ENCODE measurements around the gene TPGS2.
"Not testable (repeated sequence)": the region's sequence is repeated elsewhere in the genome, so short reads cannot be mapped to it uniquely, and the experiment has no call there.

TPGS2 gene, protein sequence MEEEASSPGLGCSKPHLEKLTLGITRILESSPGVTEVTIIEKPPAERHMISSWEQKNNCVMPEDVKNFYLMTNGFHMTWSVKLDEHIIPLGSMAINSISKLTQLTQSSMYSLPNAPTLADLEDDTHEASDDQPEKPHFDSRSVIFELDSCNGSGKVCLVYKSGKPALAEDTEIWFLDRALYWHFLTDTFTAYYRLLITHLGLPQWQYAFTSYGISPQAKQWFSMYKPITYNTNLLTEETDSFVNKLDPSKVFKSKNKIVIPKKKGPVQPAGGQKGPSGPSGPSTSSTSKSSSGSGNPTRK

DNA sequence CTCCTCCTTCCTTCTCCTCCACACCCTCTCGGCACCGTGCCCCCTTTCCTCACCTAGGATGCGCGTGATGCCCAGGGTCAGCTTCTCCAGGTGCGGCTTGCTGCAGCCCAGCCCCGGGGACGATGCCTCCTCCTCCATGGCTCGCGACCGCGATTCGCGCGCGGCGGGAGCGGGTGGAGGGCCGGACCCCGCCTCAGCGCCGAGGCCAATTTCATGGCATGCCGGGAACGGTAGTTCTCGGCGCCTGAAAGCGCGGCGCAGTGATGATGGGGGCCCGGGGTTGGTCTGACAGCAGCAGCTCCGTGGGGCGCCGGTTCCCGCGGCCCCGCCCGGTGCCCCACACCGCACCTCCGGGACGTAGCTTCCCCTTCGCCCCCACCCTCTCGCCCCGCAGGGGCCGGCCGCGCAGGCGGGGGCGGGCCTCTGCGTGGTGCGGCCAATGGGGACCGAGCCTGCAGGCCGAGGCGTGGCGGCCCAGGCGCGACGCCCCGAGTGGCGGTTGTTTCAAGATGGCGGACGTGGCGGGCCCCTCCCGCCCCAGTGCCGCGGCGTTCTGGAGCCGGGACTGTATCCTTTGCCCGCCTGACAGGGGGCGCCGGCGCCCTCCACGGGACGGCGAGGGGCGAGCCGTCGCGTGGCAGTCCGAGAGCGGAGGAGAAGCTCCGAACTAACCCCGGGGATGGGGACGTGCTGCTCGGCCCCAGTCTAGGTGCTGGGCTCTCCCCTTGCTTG is at the start of gene TPGS2, which contains the start of gene KIAA1328:
TPGS2 (minus strand) TSS at position 373 of the 732 bp plus-strand sequence; CDS start at position 138, 235 bp downstream.
KIAA1328 (plus strand) TSS at position 498 of the 732 bp plus-strand sequence; CDS start at position 510, 12 bp downstream.
- DNase-seq (ENCODE audit: low read depth in 2 of 2), result peak; percentile 77 to 79

DNA sequence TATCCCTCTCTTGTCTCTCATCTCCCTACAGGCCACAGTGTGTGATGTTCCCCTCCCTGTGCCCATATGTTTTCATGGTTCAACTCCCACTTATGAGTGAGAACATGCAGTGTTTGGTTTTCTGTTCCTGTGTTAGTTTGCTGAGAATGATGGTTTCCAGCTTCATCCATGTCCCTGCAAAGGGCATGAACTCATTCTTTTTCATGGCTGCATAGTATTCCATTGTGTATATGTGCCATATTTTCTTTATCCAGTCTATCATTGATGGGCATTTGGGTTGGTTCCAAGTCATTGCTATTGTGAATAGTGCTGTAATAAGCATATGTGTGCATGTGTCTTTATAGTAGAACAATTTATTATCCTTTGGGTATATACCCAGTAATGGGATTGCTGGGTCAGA is 45.0 kb upstream of the TPGS2 start:
- not testable (repeated sequence) for DNase-seq (ENCODE audit: low read depth in 2 of 2)

DNA sequence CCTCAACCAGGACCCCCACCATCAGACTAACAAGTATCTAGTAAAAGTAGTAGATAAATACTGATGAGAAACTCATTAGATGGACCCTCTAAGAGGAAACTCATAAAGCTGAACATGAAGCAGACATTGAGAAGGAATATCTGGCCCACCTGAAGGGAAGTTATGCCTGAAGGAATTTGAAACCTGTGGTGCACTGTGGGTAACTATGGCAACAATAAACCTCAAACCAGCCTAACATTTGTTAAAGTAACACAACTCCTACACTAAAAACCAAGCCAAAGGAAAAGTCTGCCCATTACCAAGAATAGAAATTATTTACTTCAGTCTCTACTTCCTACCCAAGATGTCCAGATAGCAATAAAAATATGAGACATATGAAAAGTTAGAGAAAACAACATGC is 43.5 kb upstream of the TPGS2 start:
- DNase-seq (ENCODE audit: low read depth in 2 of 2), result no peak

DNA sequence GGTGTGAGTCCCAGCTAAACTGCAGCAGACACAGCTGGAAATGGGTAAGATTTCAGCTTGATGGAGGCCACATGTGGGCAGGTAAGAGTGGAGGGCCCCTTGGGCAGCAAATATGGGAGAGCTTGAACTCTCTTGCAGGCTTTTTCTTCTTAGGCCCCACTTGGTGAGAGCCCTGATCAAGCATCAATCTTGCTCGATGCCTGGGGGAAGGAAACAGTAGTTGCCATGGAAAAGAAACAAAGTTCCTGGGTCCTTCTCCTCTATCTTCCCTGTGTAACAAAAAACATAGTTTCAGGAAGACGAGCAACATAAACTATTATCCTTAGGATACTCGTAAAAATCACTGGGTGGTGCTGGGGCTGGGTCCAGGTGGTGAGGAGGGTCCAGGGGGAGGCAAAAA is 43.0 kb upstream of the TPGS2 start:
- DNase-seq (ENCODE audit: low read depth in 2 of 2), result no peak

- no peak for DNase-seq (ENCODE audit: low read depth in 2 of 2)
These were observed 38.3 kb upstream of the TPGS2 start for GRCh38 chr18:36867056-36867455.

DNA sequence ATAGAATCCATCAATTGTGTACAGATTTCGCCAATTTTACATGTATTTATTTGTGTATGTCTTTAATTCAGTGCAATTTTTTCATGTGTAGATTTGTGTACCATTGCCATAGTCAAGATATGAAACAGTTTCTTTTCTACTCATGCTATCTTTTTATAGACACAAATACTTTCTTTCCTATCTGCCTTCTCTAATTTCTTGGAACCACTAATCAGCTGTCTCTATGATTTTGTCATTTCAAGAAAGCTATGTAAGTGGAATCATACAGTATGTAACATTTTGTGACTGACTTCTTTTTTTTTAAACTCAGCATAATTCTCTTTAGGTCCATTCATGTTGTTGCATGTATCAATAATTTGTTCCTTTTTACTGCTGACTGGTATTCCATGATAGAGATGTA is 33.4 kb upstream of the TPGS2 start:
- no peak for DNase-seq (ENCODE audit: low read depth in 2 of 2)

- DNase-seq (ENCODE audit: low read depth in 2 of 2), result no peak
These were observed 28.0 kb upstream of the TPGS2 start for GRCh38 chr18:36856815-36857214.

DNA sequence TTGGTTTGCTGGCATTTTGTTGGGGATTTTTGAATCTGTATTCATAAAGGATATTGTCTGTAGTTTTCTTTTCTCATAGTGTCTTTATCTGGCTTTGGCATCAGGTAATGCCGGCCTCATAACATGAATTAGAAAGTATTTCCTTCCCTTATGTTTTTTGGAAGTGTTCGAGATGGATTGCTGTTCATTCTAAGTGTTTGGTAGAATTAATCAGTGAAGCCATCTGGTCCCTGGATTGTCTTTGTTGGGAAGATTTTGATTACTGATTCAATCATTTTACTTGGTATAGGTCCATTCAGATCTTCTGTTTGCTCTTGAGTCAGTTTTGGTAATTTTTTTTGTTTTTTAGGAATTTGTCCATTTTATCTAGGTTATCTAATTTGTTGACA is 22.4 kb upstream of the TPGS2 start:
- no peak for DNase-seq (ENCODE audit: low read depth in 2 of 2)

DNA sequence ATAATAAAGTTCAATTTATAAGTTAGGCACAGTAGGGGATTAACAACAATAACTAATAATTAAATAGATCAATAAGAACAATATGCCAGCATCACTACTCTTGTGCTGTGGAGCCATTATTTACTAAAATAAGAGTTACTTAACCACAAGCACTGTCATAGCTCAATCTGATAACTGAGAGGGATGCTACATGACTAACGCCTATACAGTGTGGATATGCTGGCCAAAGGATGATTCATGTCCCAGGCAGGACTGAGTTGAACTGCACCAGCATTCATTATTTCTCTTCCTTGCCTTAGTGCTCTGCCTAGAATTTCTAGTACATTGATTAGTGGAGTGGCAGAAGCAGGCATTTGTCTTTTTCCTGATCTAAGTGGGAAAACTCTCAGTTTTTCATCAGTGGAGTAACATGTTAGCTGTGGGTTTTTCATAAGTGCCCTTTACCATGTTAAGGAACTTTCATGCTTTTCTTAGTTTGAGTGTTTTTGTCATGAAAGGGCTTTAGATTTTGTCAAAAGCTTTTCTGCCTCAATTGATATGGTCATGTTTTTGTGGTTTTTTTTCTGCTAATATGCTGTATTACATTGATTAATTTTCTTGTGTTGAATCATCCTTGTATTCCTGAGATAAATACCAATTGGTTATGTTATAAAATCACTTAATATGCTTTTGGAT is 21.9 kb upstream of the TPGS2 start:
- no peak for DNase-seq (ENCODE audit: low read depth in 2 of 2)

- no peak for DNase-seq (ENCODE audit: low read depth in 2 of 2)
These were observed 20.6 kb upstream of the TPGS2 start for GRCh38 chr18:36849288-36850006.

- no peak for DNase-seq (ENCODE audit: low read depth in 2 of 2)
These were observed 19.8 kb upstream of the TPGS2 start for GRCh38 chr18:36848609-36849008.

- no peak for DNase-seq (ENCODE audit: low read depth in 2 of 2)
These were observed 15.0 kb upstream of the TPGS2 start for GRCh38 chr18:36843784-36844183.

DNA sequence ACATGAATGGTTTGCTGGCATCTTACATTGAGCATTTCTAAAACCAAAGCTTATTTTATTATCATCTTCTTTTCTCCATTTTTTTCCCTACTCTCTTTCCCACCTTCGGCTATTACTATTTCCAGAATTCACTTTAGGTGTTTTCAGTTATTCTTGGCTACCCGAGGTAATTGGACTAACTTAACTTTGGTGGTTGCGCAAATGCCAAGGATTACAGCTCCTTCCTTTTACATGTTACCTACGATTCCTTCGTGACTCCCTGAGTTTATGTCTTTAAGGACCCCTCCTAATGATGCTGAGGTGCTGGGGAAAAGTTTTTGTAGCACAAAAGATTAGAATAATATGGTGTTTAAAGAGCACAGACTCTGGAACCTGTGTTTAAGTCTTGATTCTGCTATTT is 14.4 kb upstream of the TPGS2 start:
- no peak for DNase-seq (ENCODE audit: low read depth in 2 of 2)

DNA sequence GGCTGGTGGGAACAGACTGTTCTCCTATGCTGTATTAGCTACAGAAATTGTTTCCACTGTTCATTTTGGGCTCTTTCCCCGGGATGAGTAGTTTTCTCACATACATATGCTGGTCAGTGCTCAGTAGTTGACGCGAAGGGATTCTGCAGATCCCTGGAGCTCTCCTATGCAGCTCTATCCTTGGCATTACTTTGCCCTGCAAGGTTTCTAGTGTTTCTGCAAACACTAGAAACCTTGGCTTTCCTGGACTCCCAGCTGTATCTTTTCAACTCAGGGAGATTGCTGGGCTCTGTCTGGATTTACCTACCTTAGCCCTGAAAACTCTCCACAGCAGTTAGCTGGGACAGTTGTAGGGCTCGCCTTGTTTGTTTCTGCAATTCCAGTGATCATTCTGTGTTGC is 11.0 kb upstream of the TPGS2 start:
- no peak for DNase-seq (ENCODE audit: low read depth in 2 of 2)

- DNase-seq (ENCODE audit: low read depth in 2 of 2), result no peak
These were observed 7.1 kb upstream of the TPGS2 start for GRCh38 chr18:36835927-36836326.

GRCh38 chr18:36833120-36833519 is 4.3 kb upstream of the TPGS2 start:
- DNase-seq (ENCODE audit: low read depth in 2 of 2), result no peak

GRCh38 chr18:36831139-36831538 is 2.3 kb upstream of the TPGS2 start:
- no peak for DNase-seq (ENCODE audit: low read depth in 2 of 2)

DNA sequence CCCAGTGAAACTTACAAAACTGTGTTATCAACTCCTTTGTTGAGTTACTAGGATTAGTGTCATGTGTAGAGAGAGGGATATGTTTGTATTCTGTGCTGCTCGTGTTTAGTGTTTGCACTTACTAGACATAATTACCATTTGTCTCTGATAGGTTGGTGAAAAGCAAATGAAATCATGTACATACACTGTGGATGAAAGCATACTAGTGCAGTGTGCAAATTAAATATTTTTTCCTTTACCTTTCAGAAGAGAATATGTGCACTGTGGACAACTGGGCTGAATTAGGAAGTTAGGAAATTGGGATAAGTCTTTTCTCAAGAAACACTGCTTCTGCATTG is 1.3 kb upstream of the TPGS2 start:
- DNase-seq (ENCODE audit: low read depth in 2 of 2), result no peak

DNA sequence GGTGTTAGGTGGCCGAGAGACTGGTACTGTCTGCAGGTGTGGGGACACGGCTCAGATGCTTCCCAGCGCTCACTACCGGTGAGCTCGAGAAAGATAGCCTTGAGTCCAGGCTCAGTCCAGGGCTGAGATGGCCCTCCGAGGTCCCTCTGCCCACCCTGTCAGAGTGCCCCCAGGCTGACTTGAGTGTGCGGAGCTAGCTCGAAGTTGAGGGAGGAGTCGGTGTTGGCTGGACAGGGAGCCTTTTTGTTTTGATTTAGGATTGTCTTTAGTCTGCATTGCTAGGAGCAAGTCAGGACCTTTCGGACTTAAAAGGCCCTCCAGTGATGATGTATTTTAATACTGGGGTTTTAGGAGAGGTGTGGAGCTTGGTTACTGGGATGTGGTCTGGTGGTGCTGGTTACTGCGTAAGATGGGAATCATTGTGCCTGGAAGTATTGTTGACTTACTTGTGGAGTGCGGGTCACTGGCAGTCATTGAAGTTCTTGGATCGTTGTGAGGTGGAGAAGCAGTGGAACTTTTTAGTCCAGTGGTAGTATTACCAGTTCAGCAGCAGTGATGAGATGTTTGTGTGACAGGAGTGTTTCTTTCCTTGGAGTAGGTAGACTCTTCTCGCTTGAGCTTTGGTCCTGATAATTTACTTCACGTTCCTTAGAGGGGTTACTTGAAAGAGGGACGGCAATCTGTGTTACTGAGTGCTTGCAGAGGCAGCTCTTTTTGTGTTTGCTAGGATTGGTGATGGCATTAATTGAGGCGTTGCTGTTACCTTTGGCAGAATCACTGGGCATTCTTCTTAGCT is 758 bp upstream of the TPGS2 start:
- no peak for DNase-seq (ENCODE audit: low read depth in 2 of 2)

DNA sequence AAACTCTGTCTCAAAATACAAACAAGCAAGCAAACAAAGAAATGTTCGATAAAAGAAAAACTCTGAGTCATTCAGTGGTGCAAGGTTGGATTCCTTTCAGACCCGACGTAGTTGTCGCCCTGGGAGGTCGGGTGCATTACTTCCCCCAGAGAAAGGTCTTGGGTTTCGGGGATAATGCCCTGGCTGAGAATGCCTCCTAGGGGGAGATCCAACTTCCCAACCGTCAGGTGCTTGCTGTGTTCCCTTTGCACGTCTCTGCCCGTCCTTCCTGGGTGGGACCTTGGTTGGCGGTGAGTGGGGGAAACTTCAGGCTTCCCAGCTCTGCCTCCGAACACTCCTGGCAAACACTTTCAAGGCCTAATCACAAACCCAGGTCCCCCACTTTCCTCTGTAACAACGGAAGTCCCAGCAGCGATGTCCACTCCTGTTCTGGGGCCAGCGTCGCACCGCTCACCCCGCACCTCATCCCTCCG is 609 bp downstream of the TPGS2 start:
- no peak for DNase-seq (ENCODE audit: low read depth in 2 of 2)

DNA sequence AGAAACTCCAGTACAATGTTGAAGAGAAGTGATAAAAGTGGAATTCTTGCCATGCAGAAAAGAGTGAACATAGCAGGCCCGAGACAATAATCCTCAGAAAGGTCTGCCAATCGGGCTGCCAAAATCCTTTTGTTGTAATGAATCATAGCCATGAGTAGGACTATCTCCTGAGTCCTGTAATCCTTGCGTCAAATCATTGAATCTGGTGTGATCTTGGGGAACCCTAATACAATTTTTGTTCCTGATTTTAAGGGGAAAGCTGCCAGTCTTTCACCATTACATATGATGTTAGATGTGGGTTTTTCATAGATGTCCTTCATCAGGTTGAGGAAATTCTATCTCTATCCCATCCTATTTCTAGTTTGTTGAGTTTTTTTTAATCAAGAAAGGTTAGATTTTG is 2.2 kb downstream of the TPGS2 start:
- DNase-seq (ENCODE audit: low read depth in 2 of 2), result no peak
